ENCODE data around the gene KCNF1. TPM values are rescaled to one million over a fixed set of nuclear protein-coding genes. Genes with fewer than 3 reads are reported as not detected.

KCNF1 gene
- total and polyA plus RNA-seq, 10 of the 15 experiments (the other 5 are each of a cell fraction or from before 2014, with no cell fraction given) = not detected

- no peaks in the 10 kb centered on the region; the same call in 2 of the 3 replicates for H3K9me3 ChIP-seq (replicated peaks; ENCODE audit: control insufficient read depth, insufficient read depth, low read length)
- ChIA-PET RAD21 (ENCODE audit: unreplicated experiment) (no interaction called here), SMC1A (ENCODE audit: uncharacterized antibody, unreplicated experiment) (no interaction called here), POLR2A (no interaction called here), CTCF (no interaction called here)
- H3K36me3 ChIP-seq (ENCODE audit: control insufficient read depth in 2 of 2, insufficient read depth in 2 of 2, low read length in 1 of 2) = no peaks in the 10 kb centered on the region
- H3K4me2 ChIP-seq (ENCODE audit: control insufficient read depth, insufficient read depth) = no peak overlapping the region
- H4K20me1 ChIP-seq (ENCODE audit: control insufficient read depth, insufficient read depth) = no peaks in the 10 kb centered on the region
- H2AFZ ChIP-seq (ENCODE audit: control insufficient read depth, low read depth, low read length) = no peak overlapping the region
- no peak overlapping the region for H3K27ac ChIP-seq (ENCODE audit: control insufficient read depth, insufficient read depth)
- no peak overlapping the region for H3K9ac ChIP-seq (ENCODE audit: control insufficient read depth, insufficient read depth, low read length)
- DNase-seq (ENCODE audit: low read depth, low spot score) (no peak), FAIRE-seq (no peak), ATAC-seq (no peak)
- in situ Hi-C loops (cut with MboI) (no loop called here), intact Hi-C loops (cut with micrococcal nuclease; ENCODE audit: unreplicated experiment) (no loop called here)
- no peak overlapping the region for H3K4me3 ChIP-seq
- H3K79me2 ChIP-seq (ENCODE audit: control insufficient read depth, insufficient read depth, low read length) = no peaks in the 10 kb centered on the region
- WGBS (ENCODE audit: insufficient coverage, insufficient replicate concordance, low lambda C conversion rate, missing lambda C conversion rate) = 32% methylated on average over 7 of the region's 7 CpGs
- BruUV-seq (replicated peaks) = no TSS peak
- H3K27me3 ChIP-seq (replicated peaks in 1 of 2; ENCODE audit: control insufficient read depth in 2 of 2, insufficient read depth in 2 of 2, low read length in 1 of 2) = no peaks in the 10 kb centered on the region; a peak in 1 of 4 replicates
- H3K4me1 ChIP-seq (ENCODE audit: control insufficient read depth, insufficient read depth, low read length) = no peaks in the 10 kb centered on the region
- TF ChIP-seq, protein P1, sequence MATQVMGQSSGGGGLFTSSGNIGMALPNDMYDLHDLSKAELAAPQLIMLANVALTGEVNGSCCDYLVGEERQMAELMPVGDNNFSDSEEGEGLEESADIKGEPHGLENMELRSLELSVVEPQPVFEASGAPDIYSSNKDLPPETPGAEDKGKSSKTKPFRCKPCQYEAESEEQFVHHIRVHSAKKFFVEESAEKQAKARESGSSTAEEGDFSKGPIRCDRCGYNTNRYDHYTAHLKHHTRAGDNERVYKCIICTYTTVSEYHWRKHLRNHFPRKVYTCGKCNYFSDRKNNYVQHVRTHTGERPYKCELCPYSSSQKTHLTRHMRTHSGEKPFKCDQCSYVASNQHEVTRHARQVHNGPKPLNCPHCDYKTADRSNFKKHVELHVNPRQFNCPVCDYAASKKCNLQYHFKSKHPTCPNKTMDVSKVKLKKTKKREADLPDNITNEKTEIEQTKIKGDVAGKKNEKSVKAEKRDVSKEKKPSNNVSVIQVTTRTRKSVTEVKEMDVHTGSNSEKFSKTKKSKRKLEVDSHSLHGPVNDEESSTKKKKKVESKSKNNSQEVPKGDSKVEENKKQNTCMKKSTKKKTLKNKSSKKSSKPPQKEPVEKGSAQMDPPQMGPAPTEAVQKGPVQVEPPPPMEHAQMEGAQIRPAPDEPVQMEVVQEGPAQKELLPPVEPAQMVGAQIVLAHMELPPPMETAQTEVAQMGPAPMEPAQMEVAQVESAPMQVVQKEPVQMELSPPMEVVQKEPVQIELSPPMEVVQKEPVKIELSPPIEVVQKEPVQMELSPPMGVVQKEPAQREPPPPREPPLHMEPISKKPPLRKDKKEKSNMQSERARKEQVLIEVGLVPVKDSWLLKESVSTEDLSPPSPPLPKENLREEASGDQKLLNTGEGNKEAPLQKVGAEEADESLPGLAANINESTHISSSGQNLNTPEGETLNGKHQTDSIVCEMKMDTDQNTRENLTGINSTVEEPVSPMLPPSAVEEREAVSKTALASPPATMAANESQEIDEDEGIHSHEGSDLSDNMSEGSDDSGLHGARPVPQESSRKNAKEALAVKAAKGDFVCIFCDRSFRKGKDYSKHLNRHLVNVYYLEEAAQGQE (IDR thresholded peaks at IDR 0.05; ENCODE audit: low read depth, low read length) = no peak
- TF ChIP-seq PAX5 (IDR thresholded peaks at IDR 0.05; ENCODE audit: borderline replicate concordance, low read depth, low read length) (no peak), NFXL1 (IDR thresholded peaks at IDR 0.05; ENCODE audit: borderline replicate concordance) (no peak), BMI1 (IDR thresholded peaks at IDR 0.05; ENCODE audit: borderline replicate concordance) (no peak), BRCA1 (IDR thresholded peaks at IDR 0.05; ENCODE audit: low read depth, low read length) (no peak), YBX1 (IDR thresholded peaks at IDR 0.05) (no peak), PAX8 (IDR thresholded peaks at IDR 0.05) (no peak), PKNOX1 (IDR thresholded peaks at IDR 0.05) (no peak), ZBTB11 (CRISPR knock-in tag; IDR thresholded peaks at IDR 0.05) (no peak), NRF1 (conservative IDR thresholded peaks at IDR 0.05; ENCODE audit: low read depth, low read length) (no peak)
- TF ChIP-seq, protein P2, sequence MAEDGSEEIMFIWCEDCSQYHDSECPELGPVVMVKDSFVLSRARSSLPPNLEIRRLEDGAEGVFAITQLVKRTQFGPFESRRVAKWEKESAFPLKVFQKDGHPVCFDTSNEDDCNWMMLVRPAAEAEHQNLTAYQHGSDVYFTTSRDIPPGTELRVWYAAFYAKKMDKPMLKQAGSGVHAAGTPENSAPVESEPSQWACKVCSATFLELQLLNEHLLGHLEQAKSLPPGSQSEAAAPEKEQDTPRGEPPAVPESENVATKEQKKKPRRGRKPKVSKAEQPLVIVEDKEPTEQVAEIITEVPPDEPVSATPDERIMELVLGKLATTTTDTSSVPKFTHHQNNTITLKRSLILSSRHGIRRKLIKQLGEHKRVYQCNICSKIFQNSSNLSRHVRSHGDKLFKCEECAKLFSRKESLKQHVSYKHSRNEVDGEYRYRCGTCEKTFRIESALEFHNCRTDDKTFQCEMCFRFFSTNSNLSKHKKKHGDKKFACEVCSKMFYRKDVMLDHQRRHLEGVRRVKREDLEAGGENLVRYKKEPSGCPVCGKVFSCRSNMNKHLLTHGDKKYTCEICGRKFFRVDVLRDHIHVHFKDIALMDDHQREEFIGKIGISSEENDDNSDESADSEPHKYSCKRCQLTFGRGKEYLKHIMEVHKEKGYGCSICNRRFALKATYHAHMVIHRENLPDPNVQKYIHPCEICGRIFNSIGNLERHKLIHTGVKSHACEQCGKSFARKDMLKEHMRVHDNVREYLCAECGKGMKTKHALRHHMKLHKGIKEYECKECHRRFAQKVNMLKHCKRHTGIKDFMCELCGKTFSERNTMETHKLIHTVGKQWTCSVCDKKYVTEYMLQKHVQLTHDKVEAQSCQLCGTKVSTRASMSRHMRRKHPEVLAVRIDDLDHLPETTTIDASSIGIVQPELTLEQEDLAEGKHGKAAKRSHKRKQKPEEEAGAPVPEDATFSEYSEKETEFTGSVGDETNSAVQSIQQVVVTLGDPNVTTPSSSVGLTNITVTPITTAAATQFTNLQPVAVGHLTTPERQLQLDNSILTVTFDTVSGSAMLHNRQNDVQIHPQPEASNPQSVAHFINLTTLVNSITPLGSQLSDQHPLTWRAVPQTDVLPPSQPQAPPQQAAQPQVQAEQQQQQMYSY (CRISPR knock-in tag; IDR thresholded peaks at IDR 0.05) = no peak
- TF ChIP-seq, protein P3, sequence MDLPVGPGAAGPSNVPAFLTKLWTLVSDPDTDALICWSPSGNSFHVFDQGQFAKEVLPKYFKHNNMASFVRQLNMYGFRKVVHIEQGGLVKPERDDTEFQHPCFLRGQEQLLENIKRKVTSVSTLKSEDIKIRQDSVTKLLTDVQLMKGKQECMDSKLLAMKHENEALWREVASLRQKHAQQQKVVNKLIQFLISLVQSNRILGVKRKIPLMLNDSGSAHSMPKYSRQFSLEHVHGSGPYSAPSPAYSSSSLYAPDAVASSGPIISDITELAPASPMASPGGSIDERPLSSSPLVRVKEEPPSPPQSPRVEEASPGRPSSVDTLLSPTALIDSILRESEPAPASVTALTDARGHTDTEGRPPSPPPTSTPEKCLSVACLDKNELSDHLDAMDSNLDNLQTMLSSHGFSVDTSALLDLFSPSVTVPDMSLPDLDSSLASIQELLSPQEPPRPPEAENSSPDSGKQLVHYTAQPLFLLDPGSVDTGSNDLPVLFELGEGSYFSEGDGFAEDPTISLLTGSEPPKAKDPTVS (IDR thresholded peaks at IDR 0.05; ENCODE audit: low read depth, low read length) = no peak
Observed at GRCh38 chr2:10948188-10948564, 36.4 kb downstream of the KCNF1 start.
